RPMI8226 (cell line): ENCODE data around the gene NIPSNAP2.

Source experiments
- DNase-seq: peaks from one replicate; pipeline ENCODE4 v3.0.0-alpha.2; 2015

NIPSNAP2 gene

DNA sequence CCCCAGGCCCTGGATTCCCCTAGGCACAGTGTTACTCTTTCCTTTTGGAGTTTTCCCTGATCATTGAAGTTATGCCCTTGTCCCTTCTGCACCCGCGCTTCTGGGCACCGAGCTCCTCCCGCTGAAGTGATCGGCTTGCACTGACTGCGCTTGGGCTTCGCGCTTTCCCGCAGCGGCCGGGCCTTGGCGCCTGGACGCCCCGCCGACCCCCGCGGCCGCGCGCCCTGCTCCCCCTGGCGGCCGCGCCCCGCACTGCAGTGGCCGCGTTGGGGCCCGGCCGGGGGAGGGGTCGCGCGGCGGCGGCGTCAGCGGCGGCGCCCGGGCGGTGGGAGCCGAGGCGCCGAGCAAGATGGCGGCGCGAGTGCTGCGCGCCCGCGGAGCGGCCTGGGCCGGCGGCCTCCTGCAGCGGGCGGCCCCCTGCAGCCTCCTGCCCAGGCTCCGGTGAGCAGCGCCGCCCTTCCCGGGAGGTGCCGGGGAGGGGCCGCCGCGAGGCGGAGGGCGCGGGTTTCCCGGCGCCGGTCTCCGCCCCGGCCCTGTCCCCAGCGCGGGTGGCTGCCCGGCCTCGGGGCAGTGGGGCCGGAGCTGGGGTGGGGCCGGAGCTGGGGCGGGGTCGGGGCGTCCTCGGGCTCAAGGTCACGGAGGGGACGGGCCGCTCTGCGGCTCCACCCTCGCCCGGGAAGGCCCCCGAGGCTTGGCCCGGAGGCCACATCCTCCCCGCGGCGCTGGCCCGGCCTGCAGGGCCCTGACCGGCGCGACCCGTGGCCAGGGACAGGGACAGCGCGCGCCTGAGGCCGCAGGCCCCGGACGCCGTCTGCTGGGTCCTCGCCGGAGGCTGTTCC, at the start of gene NIPSNAP2:
NIPSNAP2 (plus strand) TSS at position 325 of the 839 bp plus-strand sequence; CDS start at position 350, 25 bp downstream.
- peak; percentile 83 for DNase-seq

DNA sequence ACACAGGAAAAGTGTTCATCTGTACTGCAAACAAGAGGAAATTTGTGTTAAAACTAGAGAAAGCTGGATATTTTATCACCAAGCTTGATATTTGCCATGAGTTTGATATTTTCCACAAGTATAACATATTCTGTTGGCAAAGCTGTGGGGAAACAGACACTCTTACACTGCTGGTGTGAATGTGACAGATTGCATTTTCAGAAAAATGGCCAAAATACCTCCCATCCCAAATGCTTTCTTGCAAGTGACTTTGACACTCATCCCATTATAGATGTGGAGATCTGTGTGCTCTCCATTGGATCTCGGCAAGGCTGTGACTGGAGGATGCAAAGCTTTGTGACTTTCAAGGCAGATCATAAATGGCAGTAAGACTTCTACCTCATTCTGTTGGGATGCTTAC, 46.6 kb upstream of the NIPSNAP2 start:
- no peak for DNase-seq

DNA sequence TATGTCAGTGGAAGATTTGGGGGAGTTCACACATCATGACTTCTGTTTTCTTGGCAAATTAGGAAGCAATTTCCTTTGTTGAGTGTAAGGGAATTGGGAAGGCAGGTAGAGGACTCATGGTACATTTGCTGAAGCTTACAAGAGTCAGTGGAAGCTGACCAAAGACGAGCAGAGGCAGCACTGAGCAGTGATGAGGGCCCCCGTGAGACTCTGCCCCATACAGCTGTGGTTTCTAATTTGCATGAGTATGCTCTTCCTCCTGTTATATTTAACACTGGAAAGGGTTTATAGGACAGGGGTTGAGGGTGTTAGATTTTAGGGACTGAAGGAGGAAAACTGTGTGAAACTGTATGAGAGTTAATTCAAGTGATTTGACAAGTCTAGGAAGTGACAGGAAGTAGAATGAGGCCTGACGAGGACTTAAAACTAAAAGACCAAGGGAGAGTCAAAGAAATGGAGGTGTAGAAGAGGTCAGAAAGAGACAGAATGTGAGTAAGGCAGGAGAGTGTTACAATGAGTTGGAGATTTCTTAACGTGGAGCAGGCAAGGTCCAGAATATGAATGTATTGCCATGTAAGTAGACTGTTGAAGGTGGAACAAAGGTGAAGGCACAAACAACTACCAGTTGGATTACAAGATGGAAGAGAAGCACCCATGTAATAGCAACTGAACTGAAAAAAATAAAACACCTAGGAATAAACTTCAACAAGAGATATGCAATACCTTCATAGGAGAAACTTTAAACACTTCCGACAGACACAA, 36.2 kb upstream of the NIPSNAP2 start:
- no peak for DNase-seq

DNA sequence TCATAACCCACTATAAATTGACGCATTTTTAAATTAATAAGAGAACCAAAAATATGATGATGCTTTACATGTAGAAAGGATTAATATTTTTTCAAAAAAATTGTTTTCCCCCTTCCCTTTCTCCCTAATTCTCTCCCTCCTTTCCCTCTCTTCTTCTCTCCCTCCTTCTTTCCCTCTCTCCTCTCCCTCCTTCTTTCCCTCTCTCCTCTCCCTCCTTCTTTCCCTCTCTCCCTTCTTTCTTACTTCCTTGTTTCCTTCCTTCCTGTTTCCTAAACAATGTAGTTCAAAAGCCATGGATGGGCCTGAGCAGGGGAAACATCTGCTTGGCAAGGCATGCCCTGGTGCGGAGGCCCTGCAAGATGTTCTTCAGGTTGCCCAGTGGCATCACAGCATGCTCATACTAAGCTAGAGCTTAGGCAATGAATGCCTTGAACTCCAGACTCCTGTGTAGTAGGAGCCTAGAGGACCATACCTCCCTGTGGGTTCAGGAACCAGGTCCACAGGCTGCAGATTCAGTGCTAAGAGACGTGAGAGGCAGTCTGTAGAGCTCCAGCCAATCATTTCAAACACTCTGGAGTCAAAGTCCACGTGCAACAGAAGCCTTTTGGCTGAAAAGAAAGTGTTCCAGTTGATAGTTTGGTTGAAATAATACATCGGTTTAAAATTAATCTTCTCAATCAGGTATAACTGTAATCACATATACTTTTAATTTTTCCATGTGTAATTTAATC, 32.8 kb upstream of the NIPSNAP2 start:
- no peak for DNase-seq

DNA sequence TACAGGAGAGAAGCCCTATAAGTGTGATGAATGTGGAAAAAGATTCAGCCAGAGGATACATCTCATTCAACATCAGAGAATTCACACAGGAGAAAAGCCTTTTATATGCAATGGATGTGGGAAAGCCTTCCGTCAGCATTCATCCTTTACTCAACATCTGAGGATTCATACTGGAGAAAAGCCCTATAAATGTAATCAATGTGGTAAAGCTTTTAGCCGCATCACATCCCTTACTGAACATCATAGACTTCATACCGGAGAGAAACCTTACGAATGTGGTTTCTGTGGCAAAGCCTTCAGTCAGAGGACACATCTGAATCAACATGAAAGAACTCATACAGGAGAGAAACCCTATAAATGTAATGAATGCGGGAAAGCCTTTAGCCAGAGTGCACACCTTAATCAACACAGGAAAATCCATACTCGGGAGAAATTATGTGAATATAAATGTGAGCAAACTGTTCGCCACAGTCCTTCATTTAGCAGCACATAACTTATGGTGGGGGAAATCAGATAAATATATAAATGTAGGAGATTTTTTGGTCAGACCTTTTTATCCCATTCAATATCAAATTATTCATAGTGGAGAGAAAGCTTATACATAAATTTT, 24.8 kb upstream of the NIPSNAP2 start:
- no peak for DNase-seq

DNA sequence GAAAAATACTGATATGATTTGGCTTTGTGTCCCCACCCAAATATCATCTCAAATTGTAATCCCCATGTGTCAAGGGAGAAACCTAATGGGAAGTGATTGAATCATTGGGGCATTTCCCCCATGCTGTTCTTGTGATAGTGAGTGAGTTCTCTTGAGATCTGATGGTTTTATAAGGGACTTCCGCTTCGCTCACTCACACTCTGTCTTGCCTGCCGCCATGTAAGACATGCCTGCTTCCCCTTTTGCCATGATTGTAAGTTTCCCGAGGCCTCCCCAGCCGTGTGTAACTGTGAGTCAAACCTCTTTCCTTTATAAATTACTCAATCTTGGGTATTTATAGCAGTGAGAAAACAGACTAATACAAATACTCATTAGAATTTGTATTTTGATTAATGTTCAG, 17.8 kb upstream of the NIPSNAP2 start:
- no peak for DNase-seq

DNA sequence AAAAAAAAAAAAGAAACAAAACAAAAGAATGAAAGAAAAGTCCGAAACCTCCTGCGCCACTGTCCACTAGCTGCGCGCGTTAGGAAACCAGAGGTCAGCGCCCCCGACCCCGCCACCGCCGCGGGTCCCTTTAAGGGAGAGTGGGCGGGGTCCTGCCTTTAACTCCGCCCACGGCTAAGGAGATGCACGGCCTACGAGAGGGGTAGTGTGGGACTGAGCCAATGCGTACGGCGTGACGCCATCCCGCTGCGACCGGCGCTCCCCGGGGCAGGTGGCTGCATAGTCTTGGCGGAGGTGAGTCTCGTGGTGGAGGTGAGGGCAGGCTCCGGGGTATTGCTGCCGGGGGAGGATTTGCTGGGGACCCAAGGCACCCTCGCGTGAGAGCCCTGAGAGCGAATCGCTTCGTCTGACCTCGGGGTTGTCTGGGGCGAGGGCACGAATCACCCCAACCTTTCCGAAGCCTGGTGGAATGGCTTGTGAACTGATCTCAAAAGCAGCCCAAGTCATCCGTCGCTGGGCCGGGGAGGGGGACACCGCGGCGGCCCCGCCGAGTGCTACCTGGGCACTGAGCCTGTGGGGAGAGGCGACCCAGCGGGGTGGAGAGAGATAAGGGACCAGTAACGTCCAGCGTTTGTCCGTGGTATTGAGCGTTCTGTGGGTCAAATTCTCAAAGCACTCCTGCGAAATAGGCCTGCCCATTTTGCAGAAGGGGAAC, 12.6 kb upstream of the NIPSNAP2 start, which contains the start of gene MRPS17:
MRPS17 (plus strand) TSS at position 241 of the 715 bp plus-strand sequence. CDS start 1,319 bp downstream, outside the sequence.
- DNase-seq: peak; percentile 96

DNA sequence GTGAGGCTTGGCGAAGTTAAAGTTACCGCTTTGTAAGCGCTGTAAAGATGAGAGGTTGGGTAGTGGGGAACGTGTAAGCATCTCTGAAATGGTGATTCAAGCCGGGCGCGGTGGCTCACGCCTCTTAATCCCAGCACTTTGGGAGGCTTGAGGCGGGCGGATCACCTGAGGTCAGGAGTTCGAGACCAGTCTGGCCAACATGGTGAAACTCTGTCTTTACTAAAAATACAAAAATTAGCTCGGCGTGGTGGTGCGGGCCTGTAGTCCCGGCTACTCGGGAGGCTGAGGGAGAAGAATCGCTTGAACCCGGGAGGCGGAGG, 12.1 kb upstream of the NIPSNAP2 start:
- DNase-seq: peak; percentile 23

DNA sequence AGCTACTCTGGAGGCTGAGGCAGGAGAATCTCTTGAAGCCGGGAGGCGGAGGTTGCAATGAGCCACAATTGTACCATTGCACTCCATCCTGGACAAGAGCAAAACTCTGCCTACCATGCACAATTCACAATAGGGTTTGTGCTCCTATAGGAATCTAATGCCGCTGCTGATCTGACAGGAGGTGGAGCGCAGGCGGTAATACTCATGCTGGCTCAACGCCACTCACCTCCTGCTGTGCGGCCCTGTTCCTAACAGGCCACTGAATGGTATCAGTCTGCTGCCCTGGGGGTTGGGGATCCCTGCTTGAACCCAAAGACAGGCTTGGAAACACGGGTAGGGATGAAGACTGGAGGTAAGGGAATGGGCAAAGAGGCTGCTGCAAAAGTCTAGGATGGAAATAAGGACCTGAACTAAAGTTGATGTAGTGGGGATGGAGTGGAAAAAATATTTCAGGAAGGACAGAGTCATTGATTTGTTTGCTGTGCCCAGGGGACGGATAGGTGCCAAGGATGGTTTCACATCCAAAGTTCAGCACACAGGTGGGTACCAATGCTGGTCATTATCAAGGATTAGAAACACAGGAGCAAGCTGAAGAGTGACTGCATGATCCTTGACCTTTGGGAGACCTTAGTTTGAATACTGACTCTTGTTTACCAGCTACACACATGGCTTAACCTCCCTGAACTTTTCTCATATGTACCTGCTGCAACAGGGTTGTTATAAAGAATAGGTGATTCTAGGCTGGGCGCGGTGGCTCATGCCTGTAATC, 10.5 kb upstream of the NIPSNAP2 start:
- no peak for DNase-seq

DNA sequence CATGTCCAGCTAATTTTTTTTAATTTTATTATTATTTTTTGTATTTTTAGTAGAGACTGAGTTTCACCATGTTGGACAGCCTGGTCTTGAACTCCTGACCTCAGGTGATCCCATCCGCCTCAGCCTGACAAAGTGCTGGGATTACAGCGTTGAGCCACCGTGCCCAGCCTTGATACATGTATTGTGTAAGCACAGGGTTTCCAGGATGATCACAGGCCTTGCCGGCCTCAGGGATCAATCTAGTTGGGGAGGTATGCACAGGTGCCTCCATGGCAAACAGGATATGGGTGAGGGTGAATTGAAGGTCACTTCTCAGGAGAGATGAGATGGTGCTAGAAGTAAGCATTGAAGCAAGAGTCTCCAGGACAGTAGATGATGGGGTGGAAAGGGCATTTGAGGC, 7.2 kb upstream of the NIPSNAP2 start:
- no peak for DNase-seq

DNA sequence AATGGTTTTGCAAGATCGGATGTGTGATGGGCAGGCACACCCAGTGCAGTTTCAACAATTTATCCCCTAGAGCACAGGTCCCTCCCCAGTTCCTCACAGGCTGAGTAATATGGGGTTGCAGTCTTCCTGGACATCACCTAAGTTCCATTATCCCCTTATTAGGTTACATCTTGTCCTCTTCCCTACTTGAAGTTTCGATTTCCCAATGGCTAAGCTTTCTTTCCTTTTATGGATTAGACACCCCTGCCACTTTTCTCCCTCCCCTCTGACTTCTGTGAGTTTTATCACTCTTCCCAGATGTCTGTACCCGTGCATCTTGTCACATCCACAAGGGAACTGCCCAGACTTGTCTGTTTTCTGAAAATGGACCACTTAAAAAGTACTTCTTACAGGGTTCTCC, 2.4 kb upstream of the NIPSNAP2 start:
- DNase-seq: no peak

DNA sequence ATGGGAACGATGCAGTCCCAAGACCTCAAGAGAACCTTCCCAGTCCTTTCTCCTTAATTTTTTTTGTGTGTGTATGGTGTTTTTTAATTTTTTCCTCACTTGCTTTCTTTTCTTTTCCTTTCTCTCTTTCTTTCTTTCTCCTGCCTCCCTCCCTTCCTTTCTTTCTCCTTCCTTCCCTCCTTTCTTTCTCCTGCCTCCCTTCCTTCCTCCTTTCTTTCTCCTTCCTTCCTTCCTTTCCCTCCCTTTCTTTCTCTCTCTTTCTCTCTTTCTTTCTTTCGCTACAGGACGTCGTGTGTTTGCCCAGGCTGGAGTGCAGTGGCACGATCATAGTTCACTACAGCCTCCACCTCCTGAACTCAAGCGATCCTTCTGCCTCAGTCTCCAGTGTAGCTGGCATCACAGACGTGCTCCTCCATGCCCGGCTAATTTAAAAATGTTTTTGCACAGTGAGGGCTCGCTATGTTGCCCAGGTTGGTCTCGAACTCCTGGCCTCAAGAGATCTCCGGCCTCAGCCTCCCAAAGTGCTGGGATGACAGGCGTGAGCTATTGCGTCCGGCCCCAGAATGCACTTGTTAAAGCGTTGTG, 709 bp upstream of the NIPSNAP2 start:
- no peak for DNase-seq

DNA sequence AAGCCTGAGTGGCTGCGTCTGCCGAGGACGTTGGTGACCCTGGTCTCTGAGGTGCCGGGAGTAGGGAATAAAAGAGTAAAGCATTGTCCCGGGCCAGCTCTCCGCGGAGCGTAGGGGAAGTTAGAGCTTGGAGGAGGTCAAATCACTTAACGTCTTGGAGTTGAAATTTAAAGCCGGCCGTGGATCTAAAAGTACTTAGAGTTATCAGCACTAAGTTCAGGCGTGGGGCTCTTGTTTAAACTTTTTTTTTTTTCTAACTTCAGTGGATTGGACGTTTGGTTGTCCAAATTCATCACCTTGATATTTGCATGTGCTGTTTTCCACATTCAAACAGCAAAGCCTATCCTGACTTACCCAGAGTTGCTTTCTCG, 700 bp downstream of the NIPSNAP2 start:
- DNase-seq: no peak

DNA sequence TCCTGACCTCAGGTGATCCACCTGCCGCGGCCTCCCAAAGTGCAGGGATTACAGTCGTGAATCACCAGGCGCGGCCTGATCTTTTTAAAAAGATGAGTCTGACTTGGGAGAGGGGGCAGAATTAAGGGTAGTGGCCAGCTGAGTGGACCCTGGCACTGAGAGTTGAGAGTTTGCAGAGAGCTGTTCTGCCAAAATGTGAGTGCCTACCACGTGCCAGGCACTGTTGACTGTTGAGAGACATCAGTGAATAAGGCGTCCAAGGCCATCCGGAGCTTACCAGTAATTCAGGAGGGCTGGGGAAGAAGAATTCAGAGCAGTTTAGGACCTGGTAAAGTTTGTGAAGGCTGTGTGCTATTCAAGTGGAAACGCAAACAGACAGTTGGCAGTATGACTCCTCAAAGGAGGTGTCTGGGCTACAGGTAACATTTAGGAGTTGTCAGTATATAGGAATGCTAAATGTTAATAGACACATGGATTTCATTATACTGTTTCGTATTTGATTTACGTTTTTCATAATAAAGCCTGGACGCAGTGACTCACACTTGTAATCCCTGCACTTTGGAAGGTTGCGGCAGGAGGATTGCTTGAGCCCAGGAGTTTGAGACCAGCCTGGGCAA, 1.5 kb downstream of the NIPSNAP2 start:
- DNase-seq: no peak

DNA sequence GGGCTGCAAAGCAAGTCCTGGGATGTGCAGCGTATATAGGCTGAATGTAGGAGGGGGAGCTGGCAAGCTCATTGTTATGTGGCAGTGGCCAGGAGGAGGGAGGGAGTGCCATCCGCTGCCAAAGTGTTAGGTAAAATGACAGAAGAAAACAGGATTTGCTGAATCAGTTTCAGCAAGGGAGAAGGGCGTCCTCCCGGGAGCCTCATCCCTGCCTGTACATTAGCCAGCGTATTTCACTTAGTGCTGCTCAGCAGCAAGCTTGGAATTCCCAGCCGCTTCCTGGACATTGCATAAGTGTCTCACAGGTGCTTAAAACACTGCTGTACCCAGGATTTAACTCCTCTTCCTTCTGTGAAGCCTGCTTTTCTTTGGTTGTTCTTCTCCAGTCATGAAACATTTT, 2.5 kb downstream of the NIPSNAP2 start:
- no peak for DNase-seq

DNA sequence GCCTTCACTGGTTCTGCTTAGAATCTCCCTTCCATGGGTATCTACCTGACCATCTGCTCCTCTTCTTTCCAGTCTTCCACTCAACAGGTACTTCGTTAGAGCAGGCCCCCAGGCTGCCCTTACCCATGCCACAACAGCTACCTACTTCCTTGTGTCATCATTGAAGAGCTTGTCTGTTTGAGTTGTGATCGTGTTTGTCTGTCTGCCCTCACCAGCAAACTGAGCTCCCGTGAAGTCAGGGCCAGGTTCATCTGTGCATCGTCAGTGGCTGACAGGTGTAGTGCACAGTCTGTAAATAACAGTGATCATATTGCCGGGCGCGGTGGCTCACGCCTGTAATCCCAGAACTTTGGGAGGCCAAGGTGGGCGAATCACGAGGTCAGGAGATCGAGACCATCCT, 5.0 kb downstream of the NIPSNAP2 start:
- no peak for DNase-seq

DNA sequence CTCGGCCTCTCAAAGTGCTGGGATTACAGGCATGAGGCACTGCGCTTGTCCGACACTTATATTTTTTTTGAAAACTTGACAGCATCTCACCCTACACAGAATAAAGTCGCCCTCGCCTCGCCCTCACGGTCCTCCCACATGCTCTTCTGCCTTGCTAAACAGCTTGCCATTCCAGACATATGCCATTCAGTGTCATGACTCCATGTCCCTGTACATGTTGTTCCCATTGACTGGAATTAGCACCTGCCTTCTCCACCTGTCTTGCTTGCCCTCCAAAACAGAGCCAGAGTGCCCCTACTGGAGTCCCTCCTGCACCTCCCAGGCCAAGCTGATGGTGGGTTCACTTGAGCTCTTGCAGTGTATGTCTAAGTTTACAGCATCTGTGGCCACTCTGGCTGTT, 6.2 kb downstream of the NIPSNAP2 start:
- no peak for DNase-seq

DNA sequence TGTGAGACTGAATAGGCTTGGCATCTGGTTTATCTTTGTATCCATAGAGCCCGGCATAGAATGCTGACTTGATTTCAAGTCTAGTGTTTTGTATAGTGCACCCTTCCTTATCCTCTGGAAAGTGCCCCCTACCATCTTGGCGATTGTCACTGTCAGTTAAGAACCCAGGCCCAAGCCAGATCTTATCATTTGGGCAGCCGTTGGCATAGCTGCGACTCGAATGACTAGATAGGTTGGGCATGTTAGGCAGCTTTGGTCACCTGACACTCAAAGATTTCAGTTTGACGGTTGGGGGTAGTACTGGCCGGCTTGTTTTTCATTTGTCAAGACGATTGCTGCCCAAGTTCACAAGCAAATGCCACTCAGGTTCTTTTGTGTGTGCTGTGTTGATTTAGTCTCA, 6.6 kb downstream of the NIPSNAP2 start:
- no peak for DNase-seq

DNA sequence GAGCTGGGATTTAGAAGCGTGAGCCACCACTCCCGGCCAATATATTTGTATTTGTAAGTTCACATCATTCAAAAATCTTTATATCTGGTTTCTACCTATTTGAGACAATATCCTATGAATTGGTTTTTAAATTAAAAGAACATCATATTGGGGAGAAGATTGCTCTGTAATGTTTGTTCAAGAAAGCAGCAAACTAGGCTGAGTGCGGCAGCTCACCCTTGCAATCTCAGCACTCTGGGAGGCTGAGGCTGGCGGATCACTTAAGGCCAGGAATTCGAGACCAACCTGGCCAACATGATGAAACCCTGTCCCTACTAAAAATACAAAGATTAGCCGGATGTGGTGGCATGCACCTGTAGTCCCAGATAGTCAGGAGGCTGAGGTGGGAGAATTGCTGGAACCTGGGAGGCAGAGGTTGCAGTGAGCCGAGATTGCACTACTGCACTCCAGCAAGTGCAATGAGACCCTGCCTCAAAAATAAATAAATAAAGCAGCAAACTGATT, 9.4 kb downstream of the NIPSNAP2 start:
- no peak for DNase-seq

DNA sequence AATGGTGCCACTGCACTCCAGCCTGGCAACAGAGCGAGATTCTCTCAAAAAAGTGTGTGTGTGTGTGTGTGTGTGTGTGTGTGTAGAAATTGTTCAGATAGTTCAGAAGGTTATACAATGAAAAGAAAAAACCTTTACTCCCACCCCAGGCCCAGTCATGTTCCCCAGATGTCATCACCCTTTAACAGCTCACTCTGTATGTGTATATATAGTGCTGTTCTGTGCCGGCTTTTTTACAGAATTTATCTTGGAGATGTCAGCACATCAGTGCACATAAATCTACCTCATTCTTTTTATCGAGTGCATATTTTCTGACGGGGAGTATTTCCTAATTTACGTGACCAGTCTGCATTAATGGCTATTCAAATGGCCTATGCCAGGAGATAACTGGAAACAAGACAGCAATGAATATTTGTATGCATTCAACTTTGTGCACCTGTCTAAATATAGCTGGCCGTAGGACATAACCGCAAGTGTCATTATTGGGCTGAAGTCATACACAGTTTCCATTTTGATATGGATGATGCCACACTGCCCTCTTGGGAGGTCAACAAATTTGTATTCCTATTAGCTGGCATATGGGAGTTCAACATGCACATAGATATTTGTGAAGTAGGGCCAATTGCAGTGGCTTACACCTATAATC, 11.7 kb downstream of the NIPSNAP2 start:
- DNase-seq: no peak
